Gastrocnemius medialis (tissue), 4 donors: Measurements from ENCODE around the gene HMCN2.

Source experiments
- POLR2A ChIP-seq, 2 donors: fragments of 450-650 bp; IDR thresholded peaks; one replicate each; pipeline ENCODE4 v1.6.1; 2017; ENCODE audit warnings: antibody characterized with exemption in 2 of 2, mild to moderate bottlenecking in 2 of 2, moderate library complexity in 2 of 2
- TF ChIP-seq, protein P1 (sequence below), 5 experiments: fragments of 450-650 bp in 3 of 5; fragments of 200-600 bp in 2 of 5; sonication (generic) in 2 of 5; IDR thresholded peaks in 4 of 5; conservative IDR thresholded peaks in 1 of 5; 1 replicate in 4 of 5; 2 replicates in 1 of 5; pipeline ENCODE4 v1.5.1; 2016 to 2019; ENCODE audit warnings: antibody characterized with exemption in 5 of 5, mild to moderate bottlenecking in 3 of 5, moderate library complexity in 3 of 5

DNA sequence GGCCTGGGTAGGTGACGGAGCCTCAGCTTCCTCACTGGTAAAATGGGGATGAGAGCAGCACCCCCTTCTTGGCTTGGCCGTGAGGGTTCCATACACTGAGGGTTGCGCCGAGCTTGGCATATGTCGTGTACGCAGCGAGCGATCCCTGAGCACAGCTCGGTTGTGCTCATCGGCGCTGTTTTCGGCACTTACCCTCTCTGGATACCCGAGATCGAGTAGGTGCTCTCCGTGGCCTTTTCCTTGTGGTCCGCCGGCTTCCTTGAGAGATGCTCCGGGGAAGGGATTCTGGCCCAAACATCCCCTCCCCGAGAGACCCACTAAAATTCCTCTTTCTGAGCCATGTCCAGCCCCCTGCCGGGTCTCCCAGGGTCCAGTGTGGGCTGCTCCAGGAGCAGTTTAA lies 40.0 kb upstream of the HMCN2 start:
- TF ChIP-seq, protein P1, sequence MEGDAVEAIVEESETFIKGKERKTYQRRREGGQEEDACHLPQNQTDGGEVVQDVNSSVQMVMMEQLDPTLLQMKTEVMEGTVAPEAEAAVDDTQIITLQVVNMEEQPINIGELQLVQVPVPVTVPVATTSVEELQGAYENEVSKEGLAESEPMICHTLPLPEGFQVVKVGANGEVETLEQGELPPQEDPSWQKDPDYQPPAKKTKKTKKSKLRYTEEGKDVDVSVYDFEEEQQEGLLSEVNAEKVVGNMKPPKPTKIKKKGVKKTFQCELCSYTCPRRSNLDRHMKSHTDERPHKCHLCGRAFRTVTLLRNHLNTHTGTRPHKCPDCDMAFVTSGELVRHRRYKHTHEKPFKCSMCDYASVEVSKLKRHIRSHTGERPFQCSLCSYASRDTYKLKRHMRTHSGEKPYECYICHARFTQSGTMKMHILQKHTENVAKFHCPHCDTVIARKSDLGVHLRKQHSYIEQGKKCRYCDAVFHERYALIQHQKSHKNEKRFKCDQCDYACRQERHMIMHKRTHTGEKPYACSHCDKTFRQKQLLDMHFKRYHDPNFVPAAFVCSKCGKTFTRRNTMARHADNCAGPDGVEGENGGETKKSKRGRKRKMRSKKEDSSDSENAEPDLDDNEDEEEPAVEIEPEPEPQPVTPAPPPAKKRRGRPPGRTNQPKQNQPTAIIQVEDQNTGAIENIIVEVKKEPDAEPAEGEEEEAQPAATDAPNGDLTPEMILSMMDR (IDR thresholded peaks at IDR 0.05 in 4 of 5, conservative IDR thresholded peaks at IDR 0.05 in 1 of 5), result no peak
- no peak for TF ChIP-seq POLR2A (IDR thresholded peaks at IDR 0.05)
